ENCODE measurements around the gene VIPR1.

VIPR1 gene

DNA sequence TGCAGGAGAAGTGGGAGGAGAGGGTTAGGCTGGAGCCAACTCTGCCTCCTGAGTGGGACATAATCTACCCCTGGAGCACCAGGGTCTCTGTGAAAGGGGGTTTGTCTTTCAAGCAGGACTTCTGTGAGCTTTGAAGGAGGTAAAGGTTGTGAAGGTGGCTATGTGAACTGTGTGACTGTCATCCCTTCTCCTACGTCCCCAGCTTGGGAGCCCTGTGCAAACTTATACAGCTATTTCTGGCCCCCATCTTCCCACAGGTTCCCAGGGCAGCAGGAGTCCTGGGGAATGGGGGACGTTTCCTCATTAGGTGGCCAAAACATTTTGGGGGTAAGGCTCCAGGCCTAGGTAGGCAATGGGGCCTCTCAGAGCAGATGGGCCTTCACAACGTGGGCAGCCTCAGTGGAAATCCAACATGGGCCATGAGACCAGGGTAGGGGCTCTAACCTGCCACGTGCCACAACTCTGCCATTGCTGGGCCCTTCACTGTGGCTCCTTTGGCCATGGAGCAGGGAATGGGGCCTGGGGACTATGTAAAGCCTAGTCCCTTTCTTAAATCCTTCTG is 3.5 kb downstream of the VIPR1 start:
- TF ChIP-seq POLR2AphosphoS5 (IDR thresholded peaks at IDR 0.05; ENCODE audit: low read depth, low read length) (no peak), SIN3A (IDR thresholded peaks at IDR 0.05; ENCODE audit: borderline replicate concordance, insufficient read depth, low read length) (no peak), FOXP2 (optimal IDR thresholded peaks at IDR 0.05; ENCODE audit: borderline replicate concordance, extremely low read depth, extremely low read length, insufficient read depth) (no peak), TAF1 (IDR thresholded peaks at IDR 0.05; ENCODE audit: borderline replicate concordance, insufficient read depth, low read length) (no peak)
- TF ChIP-seq, protein P1, sequence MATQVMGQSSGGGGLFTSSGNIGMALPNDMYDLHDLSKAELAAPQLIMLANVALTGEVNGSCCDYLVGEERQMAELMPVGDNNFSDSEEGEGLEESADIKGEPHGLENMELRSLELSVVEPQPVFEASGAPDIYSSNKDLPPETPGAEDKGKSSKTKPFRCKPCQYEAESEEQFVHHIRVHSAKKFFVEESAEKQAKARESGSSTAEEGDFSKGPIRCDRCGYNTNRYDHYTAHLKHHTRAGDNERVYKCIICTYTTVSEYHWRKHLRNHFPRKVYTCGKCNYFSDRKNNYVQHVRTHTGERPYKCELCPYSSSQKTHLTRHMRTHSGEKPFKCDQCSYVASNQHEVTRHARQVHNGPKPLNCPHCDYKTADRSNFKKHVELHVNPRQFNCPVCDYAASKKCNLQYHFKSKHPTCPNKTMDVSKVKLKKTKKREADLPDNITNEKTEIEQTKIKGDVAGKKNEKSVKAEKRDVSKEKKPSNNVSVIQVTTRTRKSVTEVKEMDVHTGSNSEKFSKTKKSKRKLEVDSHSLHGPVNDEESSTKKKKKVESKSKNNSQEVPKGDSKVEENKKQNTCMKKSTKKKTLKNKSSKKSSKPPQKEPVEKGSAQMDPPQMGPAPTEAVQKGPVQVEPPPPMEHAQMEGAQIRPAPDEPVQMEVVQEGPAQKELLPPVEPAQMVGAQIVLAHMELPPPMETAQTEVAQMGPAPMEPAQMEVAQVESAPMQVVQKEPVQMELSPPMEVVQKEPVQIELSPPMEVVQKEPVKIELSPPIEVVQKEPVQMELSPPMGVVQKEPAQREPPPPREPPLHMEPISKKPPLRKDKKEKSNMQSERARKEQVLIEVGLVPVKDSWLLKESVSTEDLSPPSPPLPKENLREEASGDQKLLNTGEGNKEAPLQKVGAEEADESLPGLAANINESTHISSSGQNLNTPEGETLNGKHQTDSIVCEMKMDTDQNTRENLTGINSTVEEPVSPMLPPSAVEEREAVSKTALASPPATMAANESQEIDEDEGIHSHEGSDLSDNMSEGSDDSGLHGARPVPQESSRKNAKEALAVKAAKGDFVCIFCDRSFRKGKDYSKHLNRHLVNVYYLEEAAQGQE (IDR thresholded peaks at IDR 0.05; ENCODE audit: insufficient read depth in 1 of 2, low read depth in 2 of 2, low read length in 2 of 2) = no peak

DNA sequence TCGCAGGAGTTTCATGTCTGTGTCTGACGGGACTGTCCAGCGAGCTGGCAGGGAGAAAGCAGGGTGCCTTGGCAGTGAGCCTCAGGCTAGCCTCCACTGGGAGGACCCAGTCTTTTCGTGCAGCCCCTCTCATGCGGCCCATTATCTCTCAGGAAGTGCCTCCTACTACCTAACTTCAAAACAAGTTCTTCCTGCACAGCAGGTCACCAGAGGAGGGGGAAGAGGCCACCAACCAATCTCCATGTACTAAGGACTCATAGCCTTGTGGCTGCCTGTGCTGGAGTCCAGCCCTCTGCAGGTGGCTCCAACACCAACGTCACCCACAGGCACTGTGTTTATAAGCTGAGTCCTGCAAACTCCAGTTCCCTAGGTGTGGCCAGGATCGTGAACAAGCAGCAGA is 4.8 kb downstream of the VIPR1 start:
- TF ChIP-seq POLR2AphosphoS5 (IDR thresholded peaks at IDR 0.05; ENCODE audit: low read depth, low read length) = no peak
- no peak for TF ChIP-seq FOXP2 (optimal IDR thresholded peaks at IDR 0.05; ENCODE audit: borderline replicate concordance, extremely low read depth, extremely low read length, insufficient read depth)
- TF ChIP-seq, protein P1 (IDR thresholded peaks at IDR 0.05; ENCODE audit: insufficient read depth in 1 of 2, low read depth in 2 of 2, low read length in 2 of 2) = no peak
- no peak for TF ChIP-seq TAF1 (IDR thresholded peaks at IDR 0.05; ENCODE audit: borderline replicate concordance, insufficient read depth, low read length)
- TF ChIP-seq SIN3A (IDR thresholded peaks at IDR 0.05; ENCODE audit: borderline replicate concordance, insufficient read depth, low read length) = no peak

DNA sequence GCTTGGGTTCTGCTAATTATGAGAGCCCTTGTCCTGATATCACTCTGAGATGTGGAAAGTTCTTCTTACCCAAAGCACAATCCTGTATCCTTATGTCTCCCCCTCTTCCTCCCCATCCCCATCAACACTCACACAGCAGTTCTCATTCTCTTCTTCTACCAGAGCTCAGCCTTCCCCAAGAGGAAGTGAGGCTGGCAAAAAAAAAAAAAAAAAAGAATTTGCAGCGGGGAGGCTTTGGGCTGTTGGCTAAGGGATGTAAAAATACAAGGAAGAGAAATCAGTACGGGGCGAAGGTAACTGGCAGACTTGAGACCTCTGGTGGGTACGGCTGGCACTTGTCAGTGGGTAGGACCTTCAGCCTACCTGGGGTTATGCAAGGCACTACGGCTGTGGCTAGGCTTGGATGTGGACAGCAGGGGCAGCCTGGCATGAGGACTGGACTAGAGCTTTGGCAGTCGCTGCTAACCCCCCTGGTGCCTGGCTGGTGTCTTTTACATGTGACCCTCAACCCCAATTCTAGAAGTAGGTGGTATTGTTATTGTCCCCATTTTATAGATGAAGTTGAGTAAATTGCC is 5.4 kb downstream of the VIPR1 start:
- TF ChIP-seq TAF1 (IDR thresholded peaks at IDR 0.05; ENCODE audit: borderline replicate concordance, insufficient read depth, low read length) (no peak), POLR2AphosphoS5 (IDR thresholded peaks at IDR 0.05; ENCODE audit: low read depth, low read length) (no peak), SIN3A (IDR thresholded peaks at IDR 0.05; ENCODE audit: borderline replicate concordance, insufficient read depth, low read length) (no peak), FOXP2 (optimal IDR thresholded peaks at IDR 0.05; ENCODE audit: borderline replicate concordance, extremely low read depth, extremely low read length, insufficient read depth) (no peak)
- TF ChIP-seq, protein P1 (IDR thresholded peaks at IDR 0.05; ENCODE audit: insufficient read depth in 1 of 2, low read depth in 2 of 2, low read length in 2 of 2) = no peak

DNA sequence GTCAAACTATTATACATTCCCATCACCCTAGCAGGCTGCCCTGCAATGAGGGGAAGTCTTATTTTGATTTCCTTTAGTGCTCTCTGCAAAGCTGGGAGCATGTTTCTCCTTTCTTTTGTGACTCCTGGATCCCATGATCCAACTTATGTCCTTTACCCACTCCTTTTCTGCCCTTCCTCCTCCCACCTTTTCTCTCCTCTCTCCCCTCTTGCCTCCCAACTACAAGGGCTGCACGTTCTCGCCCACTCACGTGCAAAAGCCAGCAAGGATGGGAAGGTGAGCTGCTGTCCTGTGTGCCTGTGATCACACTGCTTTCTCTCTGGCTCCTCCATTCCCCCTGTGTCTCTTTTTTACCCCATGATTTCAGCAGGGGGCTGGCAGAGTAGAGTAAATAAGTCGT is 6.1 kb downstream of the VIPR1 start:
- TF ChIP-seq TAF1 (IDR thresholded peaks at IDR 0.05; ENCODE audit: borderline replicate concordance, insufficient read depth, low read length) (no peak), FOXP2 (optimal IDR thresholded peaks at IDR 0.05; ENCODE audit: borderline replicate concordance, extremely low read depth, extremely low read length, insufficient read depth) (no peak), POLR2AphosphoS5 (IDR thresholded peaks at IDR 0.05; ENCODE audit: low read depth, low read length) (no peak), SIN3A (IDR thresholded peaks at IDR 0.05; ENCODE audit: borderline replicate concordance, insufficient read depth, low read length) (no peak)
- TF ChIP-seq, protein P1 (IDR thresholded peaks at IDR 0.05; ENCODE audit: insufficient read depth in 1 of 2, low read depth in 2 of 2, low read length in 2 of 2) = no peak
